HG02678 (cell line): ENCODE results near the gene ZFHX3.
"Not testable (repeated sequence)": the region's sequence is repeated elsewhere in the genome, so short reads cannot be mapped to it uniquely, and the experiment has no call there.

Experiments used
- ATAC-seq: cut with Tn5 transposase; IDR thresholded peaks from one replicate; pipeline ENCODE4 v1.9.1; 2021; ENCODE audit warnings: mild to moderate bottlenecking, moderate library complexity; ENCODE audit not compliant: unreplicated experiment

ZFHX3 gene

DNA sequence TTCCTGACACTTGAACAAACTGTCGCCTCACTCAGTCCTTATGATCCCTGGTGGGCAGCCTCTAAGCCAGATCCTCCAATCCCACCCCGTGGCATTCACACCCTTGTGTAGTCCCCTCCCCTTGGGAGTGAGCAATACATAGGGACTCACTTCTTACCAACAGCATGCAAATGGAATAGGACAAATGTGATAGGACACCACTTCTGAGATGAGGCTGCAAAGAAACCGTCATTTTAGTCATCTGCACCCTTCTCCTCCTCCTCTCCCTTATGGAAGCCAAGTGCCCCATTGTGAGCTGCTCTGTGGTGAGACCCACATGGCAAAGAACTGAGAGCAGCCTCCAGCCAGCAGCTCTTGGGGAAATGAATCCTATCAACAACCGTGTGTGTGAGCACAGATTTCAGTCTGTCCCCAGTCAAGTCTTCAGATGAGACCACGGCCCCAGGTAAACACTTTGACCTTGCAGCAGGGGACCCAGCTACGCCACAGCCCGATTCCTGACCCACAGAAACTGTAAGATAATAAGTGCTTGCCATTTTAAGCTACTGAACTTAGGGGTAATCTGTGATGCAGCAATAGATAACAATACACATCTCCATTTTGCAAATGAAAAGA is 46.9 kb downstream of the ZFHX3 start:
- no peak for ATAC-seq

GRCh38 chr16:73000020-73000906 is 47.7 kb downstream of the ZFHX3 start:
- ATAC-seq: no peak

DNA sequence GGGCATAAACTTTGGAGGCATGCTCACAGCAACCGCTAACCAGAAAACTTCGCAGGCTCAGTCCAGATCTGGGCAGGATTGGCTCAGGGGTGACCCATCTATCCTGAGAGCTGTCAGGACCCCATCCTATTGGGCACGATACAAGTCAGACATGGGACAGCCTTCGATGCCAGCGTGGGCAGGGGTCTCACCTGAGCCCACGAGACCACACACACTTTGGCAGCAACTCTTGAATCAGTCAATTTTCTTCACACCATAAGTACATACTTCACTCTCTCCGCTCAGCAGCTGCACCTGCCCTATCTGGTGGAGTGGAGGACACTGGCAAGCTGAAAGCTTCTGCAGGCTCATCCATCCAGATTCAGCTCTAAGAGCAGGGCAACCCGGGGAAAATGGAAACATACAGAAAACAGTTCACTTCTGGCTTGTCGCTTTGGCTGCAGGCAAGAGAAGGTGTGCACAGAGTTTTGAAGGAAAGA is 48.3 kb downstream of the ZFHX3 start:
- no peak for ATAC-seq

GRCh38 chr16:72997141-72997542 is 50.8 kb downstream of the ZFHX3 start:
- no peak for ATAC-seq

DNA sequence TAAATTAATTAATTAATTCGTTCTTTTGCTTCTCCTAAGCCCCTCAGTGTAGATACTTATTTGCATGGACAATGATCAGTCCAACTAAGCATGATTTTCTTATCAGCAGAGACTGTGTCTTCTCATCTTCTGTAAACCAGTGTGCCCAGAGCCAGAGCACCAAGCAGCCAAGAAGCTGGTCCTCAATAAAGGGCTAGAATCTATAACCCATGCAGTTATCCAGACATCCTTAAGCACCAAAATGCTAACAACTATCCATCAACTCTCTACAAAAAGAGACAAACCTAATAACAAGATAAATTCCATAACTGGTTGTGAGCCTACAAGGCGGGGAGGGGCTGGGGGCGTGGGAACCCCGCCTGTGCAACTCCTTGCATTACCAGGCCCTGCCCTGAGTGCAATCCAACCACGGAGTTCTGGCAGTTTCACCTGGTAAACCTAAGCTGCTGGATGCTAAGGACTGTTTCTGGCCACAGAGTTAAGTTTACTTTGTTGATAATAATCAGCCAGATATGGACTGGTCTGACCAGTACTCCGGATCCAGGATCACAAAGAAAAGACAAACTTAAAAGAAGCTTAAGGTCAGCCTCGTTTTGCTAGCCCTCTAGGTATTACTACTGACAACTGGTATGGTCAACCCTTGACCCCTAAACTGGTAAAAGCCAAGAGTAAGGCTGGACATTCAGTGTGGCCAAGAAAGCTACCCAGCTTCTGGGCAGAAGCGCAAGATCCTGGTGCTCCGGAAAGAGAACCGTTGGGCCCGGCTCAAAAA is 51.5 kb downstream of the ZFHX3 start:
- no peak for ATAC-seq

DNA sequence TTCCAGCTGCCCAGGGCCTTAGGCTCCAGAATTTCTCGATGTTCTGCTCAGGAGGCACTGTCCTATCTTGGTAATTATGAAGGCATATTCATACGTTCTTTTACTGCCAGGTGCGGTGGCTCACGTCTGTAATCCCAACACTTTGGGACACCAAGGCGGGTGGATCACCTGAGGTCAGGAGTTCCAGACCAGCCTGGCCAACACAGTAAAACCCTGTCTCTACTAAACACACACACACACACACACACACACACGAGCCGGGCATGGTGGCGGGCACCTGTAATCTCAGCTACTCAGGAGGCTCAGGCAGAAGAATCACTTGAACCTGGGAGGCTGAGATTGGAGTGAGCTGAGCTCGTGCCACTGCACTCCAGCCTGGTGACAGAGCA is 52.1 kb downstream of the ZFHX3 start:
- not testable (repeated sequence) for ATAC-seq

GRCh38 chr16:72995151-72995881 is 52.6 kb downstream of the ZFHX3 start:
- no peak for ATAC-seq

GRCh38 chr16:72992142-72992601 is 55.8 kb downstream of the ZFHX3 start:
- no peak for ATAC-seq

DNA sequence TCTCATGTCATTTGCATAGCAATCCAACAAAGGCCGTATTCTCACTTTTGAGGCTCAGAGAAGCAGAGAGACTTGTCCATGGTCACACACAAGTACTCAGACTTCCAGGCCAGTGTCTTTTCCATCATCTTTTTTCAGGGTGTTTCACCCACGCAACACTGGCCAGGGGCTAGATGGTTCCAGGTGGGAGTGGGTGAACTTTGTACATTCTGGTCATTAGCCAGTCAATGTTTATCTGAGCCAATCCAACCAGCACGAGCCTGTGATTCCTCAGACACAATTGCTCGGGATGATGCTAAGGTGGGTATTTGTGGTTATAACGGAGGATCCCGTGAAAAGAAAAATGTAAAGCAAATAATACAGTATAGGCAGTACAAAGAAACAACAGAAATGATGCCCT is 56.3 kb downstream of the ZFHX3 start:
- no peak for ATAC-seq

GRCh38 chr16:72991211-72991610 is 56.7 kb downstream of the ZFHX3 start:
- no peak for ATAC-seq

DNA sequence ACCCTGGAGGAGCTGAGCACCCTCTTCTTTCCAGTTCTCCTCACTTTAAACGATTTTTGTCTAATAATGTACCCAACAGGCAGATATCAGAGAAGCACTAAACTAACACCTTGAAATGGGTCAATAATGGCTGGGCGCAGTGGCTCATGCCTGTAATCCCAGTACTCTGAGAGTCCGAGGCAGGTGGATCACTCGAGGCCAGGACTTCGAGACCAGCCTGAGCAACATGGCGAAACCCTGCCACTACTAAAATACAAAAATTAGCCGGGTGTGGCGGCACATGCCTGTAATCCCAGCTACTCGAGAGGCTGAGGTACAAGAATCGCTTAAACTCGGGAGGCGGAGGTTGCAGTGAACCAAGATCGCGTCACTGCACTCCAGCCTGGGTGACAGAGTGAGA is 57.4 kb downstream of the ZFHX3 start:
- no peak for ATAC-seq

DNA sequence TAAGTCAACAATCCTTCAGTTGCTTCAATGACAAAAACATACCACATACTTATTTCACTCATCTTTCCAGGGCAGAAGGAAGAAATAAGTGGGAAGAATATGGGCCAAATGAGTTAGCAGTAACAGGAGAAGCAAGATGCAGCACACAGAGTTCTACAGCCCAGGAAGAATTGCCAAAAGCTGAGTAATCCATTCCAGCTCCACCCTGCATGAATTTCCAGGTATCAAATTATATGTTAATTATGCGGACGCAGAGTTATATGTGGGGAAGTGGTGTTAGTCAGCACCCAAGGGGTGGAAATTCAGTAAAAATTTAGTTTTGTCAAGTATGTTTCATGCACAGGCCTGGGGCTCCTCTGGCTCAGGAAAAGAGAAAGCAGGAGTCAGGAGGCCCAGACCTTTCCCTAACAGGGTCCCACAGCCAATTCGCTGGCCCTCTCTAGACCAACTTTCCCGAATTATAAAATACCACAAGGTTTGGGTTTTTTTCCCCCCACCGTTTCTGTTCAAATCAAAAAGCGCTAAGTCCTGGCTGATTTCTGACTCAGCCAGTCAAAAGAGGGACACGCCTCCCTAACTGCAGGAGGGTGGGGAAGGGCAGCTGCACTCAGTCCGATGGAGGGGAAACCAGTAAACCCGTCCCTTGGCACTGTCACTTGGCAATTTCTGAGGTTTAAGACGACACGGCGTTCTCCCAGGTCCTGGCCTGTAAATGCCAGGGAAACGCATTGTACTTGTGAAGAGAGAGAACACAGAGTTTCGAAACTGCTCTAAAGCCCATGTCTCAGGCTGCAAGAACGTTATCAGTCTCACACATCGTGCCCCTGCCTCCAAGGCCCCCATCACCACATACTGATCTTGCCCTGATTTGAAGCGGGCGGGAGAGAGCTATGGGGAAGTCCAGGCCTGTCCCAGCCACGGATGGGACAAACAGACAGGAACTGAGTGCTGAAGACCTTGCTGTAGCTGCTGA is 58.1 kb downstream of the ZFHX3 start:
- no peak for ATAC-seq

DNA sequence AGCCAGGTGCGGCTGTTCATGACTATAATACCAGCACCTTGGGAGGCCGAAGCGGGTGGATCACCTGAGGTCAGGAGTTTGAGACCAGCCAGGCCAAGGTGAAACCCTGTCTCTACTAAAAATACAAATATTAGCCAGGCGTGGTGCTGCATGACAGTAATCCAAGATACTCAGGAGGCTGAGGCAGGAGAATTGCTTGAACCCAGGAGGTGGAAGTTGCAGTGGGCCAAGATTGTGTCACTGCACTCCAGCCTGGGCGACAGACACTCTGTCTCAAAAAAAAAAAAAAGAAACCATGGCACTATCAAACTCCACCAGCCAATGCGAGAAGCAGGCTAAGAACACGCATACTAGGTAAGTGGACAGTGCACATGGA is 58.7 kb downstream of the ZFHX3 start:
- not testable (repeated sequence) for ATAC-seq

GRCh38 chr16:72988569-72988968 is 59.4 kb downstream of the ZFHX3 start:
- ATAC-seq: no peak

DNA sequence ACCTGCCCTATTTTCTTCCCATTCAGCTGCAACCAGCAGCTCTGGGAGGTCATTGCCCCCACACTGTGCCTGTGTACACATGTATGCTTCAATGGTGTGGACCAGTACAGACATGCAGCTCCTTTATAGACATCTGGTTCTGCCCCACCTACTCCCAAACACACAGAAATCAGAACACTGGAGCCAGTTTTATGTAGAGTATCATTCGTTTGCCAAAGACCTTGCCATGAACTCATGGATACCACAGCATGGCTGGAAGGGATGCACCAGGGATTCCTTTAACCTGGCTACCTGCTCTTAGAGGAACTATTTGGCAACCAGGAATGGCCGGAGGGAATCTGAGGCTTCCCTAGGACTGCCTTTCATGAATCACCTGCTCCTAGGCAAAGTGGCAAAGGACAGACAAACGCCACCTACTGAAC is 60.4 kb downstream of the ZFHX3 start:
- ATAC-seq: no peak

- ATAC-seq: no peak
These were observed 61.9 kb downstream of the ZFHX3 start for GRCh38 chr16:72985995-72986394.

GRCh38 chr16:72985148-72985941 is 62.6 kb downstream of the ZFHX3 start:
- ATAC-seq: no peak

- ATAC-seq: no peak
These were observed 64.1 kb downstream of the ZFHX3 start for GRCh38 chr16:72983728-72984350.
